ENCODE data around the gene RNF103. TPM values are rescaled to one million over a fixed set of nuclear protein-coding genes. Genes with fewer than 3 reads are reported as not detected.
"Not testable (repeated sequence)": the region's sequence is repeated elsewhere in the genome, so short reads cannot be mapped to it uniquely, and the experiment has no call there.

The RNF103 gene
- total and polyA plus RNA-seq, 5 donors from 2014 or later: 2.7 to 79.3 (median 4.6) TPM

GRCh38 chr2:86589701-86590100, 34.0 kb downstream of the RNF103 start:
- H3K36me3 ChIP-seq (ENCODE audit: control insufficient read depth, insufficient read depth, low read length); ATAC-seq (ENCODE audit: low read depth in 2 of 2); DNase-seq; H3K36me3 Mint-ChIP-seq; H3K4me3 ChIP-seq (ENCODE audit: low read depth, low read length); H3K9me3 Mint-ChIP-seq; H3K4me1 ChIP-seq (ENCODE audit: control insufficient read depth, insufficient read depth, low read length, poor library complexity, severe bottlenecking); H3K27me3 Mint-ChIP-seq; H3K27me3 ChIP-seq (ENCODE audit: control insufficient read depth, insufficient read depth, low read length); H3K27ac ChIP-seq (ENCODE audit: insufficient read depth, low read length, poor library complexity, severe bottlenecking); H3K9me3 ChIP-seq (ENCODE audit: control insufficient read depth in 2 of 2, low read length in 2 of 2): not testable (repeated sequence)
- peak overlapping the region in 1 of 3 donors; percentile 76 for H3K27ac Mint-ChIP-seq
- peak overlapping the region in 1 of 4 donors; percentile 27 for H3K4me3 Mint-ChIP-seq
- peaks cover 12 to 16% (median 14%) of the 10 kb centered on the region in 4 donors for H3K4me1 Mint-ChIP-seq

- Histone ChIP-seq H3K36me3 (ENCODE audit: control insufficient read depth, insufficient read depth, low read length) (no peaks in the 10 kb centered on the region), H3K27me3 (ENCODE audit: control insufficient read depth, insufficient read depth, low read length) (no peaks in the 10 kb centered on the region), H3K4me3 (ENCODE audit: low read depth, low read length) (peak overlapping the region; percentile 61), H3K27ac (ENCODE audit: insufficient read depth, low read length, poor library complexity, severe bottlenecking) (peak overlapping the region; percentile 75), H3K9me3 (ENCODE audit: control insufficient read depth in 2 of 2, low read length in 2 of 2) (no peaks in the 10 kb centered on the region), H3K4me1 (ENCODE audit: control insufficient read depth, insufficient read depth, low read length, poor library complexity, severe bottlenecking) (peaks cover 23% of the 10 kb centered on the region)
- peak overlapping the region; percentile 74 to 98 (median 90) for H3K27ac Mint-ChIP-seq
- H3K4me1 Mint-ChIP-seq: peaks cover 20 to 33% (median 24%) of the 10 kb centered on the region in 4 donors
- H3K36me3 Mint-ChIP-seq: no peaks in the 10 kb centered on the region
- DNase-seq: peak in 2 of 3 donors; percentile 49 to 82
- H3K4me3 Mint-ChIP-seq: peak overlapping the region; percentile 3 to 70 (median 64)
- peak; percentile 94 to 97 for ATAC-seq (ENCODE audit: low read depth in 2 of 2)
- H3K27me3 Mint-ChIP-seq: no peaks in the 10 kb centered on the region
- H3K9me3 Mint-ChIP-seq: peaks cover 0 to 6% (median 2%) of the 10 kb centered on the region in 7 donors
These were observed 39.3 kb downstream of the RNF103 start for GRCh38 chr2:86584151-86584913.

GRCh38 chr2:86580560-86580959, 43.1 kb downstream of the RNF103 start:
- ATAC-seq (ENCODE audit: low read depth in 2 of 2) (no peak), DNase-seq (no peak)
- H3K4me3 Mint-ChIP-seq: peak overlapping the region in 1 of 4 donors; percentile 29
- Histone ChIP-seq H3K9me3 (ENCODE audit: control insufficient read depth in 2 of 2, low read length in 2 of 2) (no peaks in the 10 kb centered on the region), H3K27me3 (ENCODE audit: control insufficient read depth, insufficient read depth, low read length) (no peaks in the 10 kb centered on the region), H3K27ac (ENCODE audit: insufficient read depth, low read length, poor library complexity, severe bottlenecking) (no peak overlapping the region), H3K4me1 (ENCODE audit: control insufficient read depth, insufficient read depth, low read length, poor library complexity, severe bottlenecking) (peaks cover 23% of the 10 kb centered on the region), H3K36me3 (ENCODE audit: control insufficient read depth, insufficient read depth, low read length) (no peaks in the 10 kb centered on the region), H3K4me3 (ENCODE audit: low read depth, low read length) (no peak overlapping the region)
- H3K27ac Mint-ChIP-seq: no peak overlapping the region
- peaks cover 16 to 27% (median 19%) of the 10 kb centered on the region in 4 donors for H3K4me1 Mint-ChIP-seq
- peaks cover 0 to 7% (median 5%) of the 10 kb centered on the region in 7 donors for H3K9me3 Mint-ChIP-seq
- H3K27me3 Mint-ChIP-seq: no peaks in the 10 kb centered on the region
- H3K36me3 Mint-ChIP-seq: no peaks in the 10 kb centered on the region

GRCh38 chr2:86577817-86578456, 45.7 kb downstream of the RNF103 start:
- H3K4me1 Mint-ChIP-seq: peaks cover 0 to 5% (median 4%) of the 10 kb centered on the region in 4 donors
- H3K27me3 Mint-ChIP-seq: no peaks in the 10 kb centered on the region
- Histone ChIP-seq H3K4me3 (ENCODE audit: low read depth, low read length) (no peak overlapping the region), H3K36me3 (ENCODE audit: control insufficient read depth, insufficient read depth, low read length) (no peaks in the 10 kb centered on the region), H3K9me3 (ENCODE audit: control insufficient read depth in 2 of 2, low read length in 2 of 2) (no peaks in the 10 kb centered on the region), H3K27ac (ENCODE audit: insufficient read depth, low read length, poor library complexity, severe bottlenecking) (no peak overlapping the region), H3K4me1 (ENCODE audit: control insufficient read depth, insufficient read depth, low read length, poor library complexity, severe bottlenecking) (no peaks in the 10 kb centered on the region), H3K27me3 (ENCODE audit: control insufficient read depth, insufficient read depth, low read length) (no peaks in the 10 kb centered on the region)
- ATAC-seq (ENCODE audit: low read depth in 2 of 2) (no peak), DNase-seq (no peak)
- H3K27ac Mint-ChIP-seq: no peak overlapping the region
- peaks cover 0 to 7% (median 1%) of the 10 kb centered on the region in 7 donors for H3K9me3 Mint-ChIP-seq
- no peak overlapping the region for H3K4me3 Mint-ChIP-seq
- H3K36me3 Mint-ChIP-seq: no peaks in the 10 kb centered on the region

GRCh38 chr2:86570059-86570458, 53.6 kb downstream of the RNF103 start:
- Mint-ChIP-seq H3K9me3 (peaks cover 0 to 1% (median 0%) of the 10 kb centered on the region in 7 donors), H3K27ac (no peak overlapping the region), H3K27me3 (peaks cover 4% of the 10 kb centered on the region), H3K4me3 (no peak overlapping the region), H3K36me3 (no peaks in the 10 kb centered on the region), H3K4me1 (no peaks in the 10 kb centered on the region)
- no peak for ATAC-seq (ENCODE audit: low read depth in 2 of 2)
- Histone ChIP-seq H3K27ac (ENCODE audit: insufficient read depth, low read length, poor library complexity, severe bottlenecking) (no peak overlapping the region), H3K9me3 (ENCODE audit: control insufficient read depth in 2 of 2, low read length in 2 of 2) (no peaks in the 10 kb centered on the region), H3K4me3 (ENCODE audit: low read depth, low read length) (no peak overlapping the region), H3K36me3 (ENCODE audit: control insufficient read depth, insufficient read depth, low read length) (no peaks in the 10 kb centered on the region), H3K27me3 (ENCODE audit: control insufficient read depth, insufficient read depth, low read length) (no peaks in the 10 kb centered on the region), H3K4me1 (ENCODE audit: control insufficient read depth, insufficient read depth, low read length, poor library complexity, severe bottlenecking) (no peaks in the 10 kb centered on the region)
- DNase-seq: no peak

GRCh38 chr2:86566821-86567190, 56.9 kb downstream of the RNF103 start:
- H3K4me3 ChIP-seq (ENCODE audit: low read depth, low read length): no peak overlapping the region
- no peak overlapping the region for H3K27ac ChIP-seq (ENCODE audit: insufficient read depth, low read length, poor library complexity, severe bottlenecking)
- H3K9me3 ChIP-seq (ENCODE audit: control insufficient read depth in 2 of 2, low read length in 2 of 2): no peaks in the 10 kb centered on the region
- H3K27me3 ChIP-seq (ENCODE audit: control insufficient read depth, insufficient read depth, low read length): no peaks in the 10 kb centered on the region
- Mint-ChIP-seq H3K27ac (peak overlapping the region in 1 of 3 donors; percentile 83), H3K4me1 (peaks cover 5 to 23% (median 14%) of the 10 kb centered on the region in 4 donors), H3K4me3 (no peak overlapping the region), H3K27me3 (peaks cover 9% of the 10 kb centered on the region), H3K9me3 (peaks cover 0 to 1% (median 0%) of the 10 kb centered on the region in 7 donors), H3K36me3 (no peaks in the 10 kb centered on the region)
- DNase-seq (no peak), ATAC-seq (ENCODE audit: low read depth in 2 of 2) (no peak)
- H3K4me1 ChIP-seq (ENCODE audit: control insufficient read depth, insufficient read depth, low read length, poor library complexity, severe bottlenecking): peaks cover 5% of the 10 kb centered on the region
- H3K36me3 ChIP-seq (ENCODE audit: control insufficient read depth, insufficient read depth, low read length): no peaks in the 10 kb centered on the region

GRCh38 chr2:86566158-86566820, 57.4 kb downstream of the RNF103 start:
- Histone ChIP-seq H3K9me3 (ENCODE audit: control insufficient read depth in 2 of 2, low read length in 2 of 2) (no peaks in the 10 kb centered on the region), H3K4me1 (ENCODE audit: control insufficient read depth, insufficient read depth, low read length, poor library complexity, severe bottlenecking) (peaks cover 11% of the 10 kb centered on the region), H3K27me3 (ENCODE audit: control insufficient read depth, insufficient read depth, low read length) (no peaks in the 10 kb centered on the region), H3K4me3 (ENCODE audit: low read depth, low read length) (no peak overlapping the region), H3K27ac (ENCODE audit: insufficient read depth, low read length, poor library complexity, severe bottlenecking) (no peak overlapping the region), H3K36me3 (ENCODE audit: control insufficient read depth, insufficient read depth, low read length) (no peaks in the 10 kb centered on the region)
- Mint-ChIP-seq H3K4me1 (peaks cover 11 to 28% (median 19%) of the 10 kb centered on the region in 4 donors), H3K36me3 (no peaks in the 10 kb centered on the region), H3K4me3 (no peak overlapping the region), H3K9me3 (peaks cover 0 to 1% (median 0%) of the 10 kb centered on the region in 7 donors), H3K27me3 (peaks cover 9% of the 10 kb centered on the region), H3K27ac (peak overlapping the region in 1 of 3 donors; percentile 83)
- ATAC-seq (ENCODE audit: low read depth in 2 of 2) (no peak), DNase-seq (no peak)

All from CD4-positive, CD25-positive, alpha-beta regulatory T cell (primary cell).